ENCODE data around the gene UCHL3. TPM values are rescaled to one million over a fixed set of nuclear protein-coding genes. Genes with fewer than 3 reads are reported as not detected.

Gene UCHL3
- total RNA-seq, 4 donors from 2014 or later, result 11.3 to 44.2 (median 25.6) TPM

GRCh38 chr13:75554981-75555380 lies 5.4 kb downstream of the UCHL3 start:
- no peak for TF ChIP-seq CTCF (IDR thresholded peaks at IDR 0.05; ENCODE audit: low read depth)

GRCh38 chr13:75555836-75556235 lies 6.2 kb downstream of the UCHL3 start:
- TF ChIP-seq CTCF (IDR thresholded peaks at IDR 0.05; ENCODE audit: low read depth), result no peak

- TF ChIP-seq CTCF (IDR thresholded peaks at IDR 0.05; ENCODE audit: low read depth), result no peak
These were observed 7.4 kb downstream of the UCHL3 start for GRCh38 chr13:75556961-75557360.

GRCh38 chr13:75558145-75558840 lies 8.7 kb downstream of the UCHL3 start:
- no peak for TF ChIP-seq CTCF (IDR thresholded peaks at IDR 0.05; ENCODE audit: low read depth)

GRCh38 chr13:75566658-75567057 lies 17.1 kb downstream of the UCHL3 start:
- no peak for TF ChIP-seq CTCF (IDR thresholded peaks at IDR 0.05; ENCODE audit: low read depth)

GRCh38 chr13:75569576-75569975 lies 20.0 kb downstream of the UCHL3 start:
- no peak for TF ChIP-seq CTCF (IDR thresholded peaks at IDR 0.05; ENCODE audit: low read depth)

GRCh38 chr13:75579529-75579928 lies 29.9 kb downstream of the UCHL3 start:
- no peak for TF ChIP-seq CTCF (IDR thresholded peaks at IDR 0.05; ENCODE audit: low read depth)
